Activated T-cell treated with anti-CD3 and anti-CD28 coated beads, Interleukin-2, amount 50 U/mL, for 24 hours (primary cell): Measurements from ENCODE around the gene SLC13A2.
A peak's percentile ranks its signal among the peaks of the same experiment; 100 is the strongest.

Experiments used
- DNase-seq: peaks from one replicate; pipeline ENCODE4 v3.0.0-alpha.2; 2020
- H3K27ac Mint-ChIP-seq: 2 replicates; pipeline ENCODE4 v1.8.0; 2020; ENCODE audit warnings: mild to moderate bottlenecking, mixed read lengths
- H3K27me3 Mint-ChIP-seq: 2 replicates; pipeline ENCODE4 v1.8.0; 2020; ENCODE audit warnings: mixed read lengths
- H3K36me3 Mint-ChIP-seq: 2 replicates; pipeline ENCODE4 v1.8.0; 2020; ENCODE audit warnings: low read depth, mixed read lengths
- H3K4me1 Mint-ChIP-seq: 2 replicates; pipeline ENCODE4 v1.8.0; 2020; ENCODE audit warnings: low read depth, mixed read lengths
- H3K4me3 Mint-ChIP-seq: 2 replicates; pipeline ENCODE4 v1.8.0; 2020; ENCODE audit warnings: mild to moderate bottlenecking, moderate library complexity, mixed read lengths
- H3K9me3 Mint-ChIP-seq: 2 replicates; pipeline ENCODE4 v1.8.0; 2020; ENCODE audit warnings: mixed read lengths

Gene SLC13A2

GRCh38 chr17:28538296-28538895, 65.0 kb downstream of the SLC13A2 start:
- Mint-ChIP-seq H3K4me1 (no peaks in the 10 kb centered on the region), H3K4me3 (no peak overlapping the region), H3K9me3 (no peaks in the 10 kb centered on the region), H3K27ac (no peak overlapping the region), H3K36me3 (no peaks in the 10 kb centered on the region), H3K27me3 (no peaks in the 10 kb centered on the region)
- DNase-seq, result no peak

- Mint-ChIP-seq H3K36me3 (no peaks in the 10 kb centered on the region), H3K27me3 (no peaks in the 10 kb centered on the region)
These were observed 66.8 kb downstream of the SLC13A2 start for GRCh38 chr17:28540231-28540630.

GRCh38 chr17:28541439-28541838, 68.0 kb downstream of the SLC13A2 start:
- peaks cover 4% of the 10 kb centered on the region for H3K36me3 Mint-ChIP-seq
- DNase-seq, result no peak
- H3K4me3 Mint-ChIP-seq, result no peak overlapping the region
- H3K4me1 Mint-ChIP-seq, result no peaks in the 10 kb centered on the region
- H3K27me3 Mint-ChIP-seq, result no peaks in the 10 kb centered on the region
- no peak overlapping the region for H3K27ac Mint-ChIP-seq
- H3K9me3 Mint-ChIP-seq, result no peaks in the 10 kb centered on the region

More at GRCh38 chr17:28540231-28540630, 66.8 kb downstream of the SLC13A2 start:
- no peaks in the 10 kb centered on the region for H3K4me1 Mint-ChIP-seq
- DNase-seq, result no peak
- H3K9me3 Mint-ChIP-seq, result no peaks in the 10 kb centered on the region
- no peak overlapping the region for H3K27ac Mint-ChIP-seq
- no peak overlapping the region for H3K4me3 Mint-ChIP-seq

- Mint-ChIP-seq H3K27ac (no peak overlapping the region), H3K4me3 (no peak overlapping the region), H3K36me3 (peaks cover 18% of the 10 kb centered on the region), H3K27me3 (no peaks in the 10 kb centered on the region), H3K4me1 (peaks cover 20% of the 10 kb centered on the region), H3K9me3 (no peaks in the 10 kb centered on the region)
- no peak for DNase-seq
These were observed 71.1 kb downstream of the SLC13A2 start for GRCh38 chr17:28544402-28545140.

- peaks cover 25% of the 10 kb centered on the region for H3K4me1 Mint-ChIP-seq
- DNase-seq, result no peak
- H3K4me3 Mint-ChIP-seq, result no peak overlapping the region
- H3K9me3 Mint-ChIP-seq, result no peaks in the 10 kb centered on the region
- H3K27me3 Mint-ChIP-seq, result no peaks in the 10 kb centered on the region
- peak overlapping the region; percentile 39 for H3K27ac Mint-ChIP-seq
- H3K36me3 Mint-ChIP-seq, result peaks cover 18% of the 10 kb centered on the region
These were observed 71.7 kb downstream of the SLC13A2 start for GRCh38 chr17:28545141-28545503.

GRCh38 chr17:28545787-28546415, 72.5 kb downstream of the SLC13A2 start:
- Mint-ChIP-seq H3K4me3 (no peak overlapping the region), H3K9me3 (no peaks in the 10 kb centered on the region), H3K27ac (peak overlapping the region; percentile 39), H3K36me3 (peaks cover 18% of the 10 kb centered on the region), H3K27me3 (no peaks in the 10 kb centered on the region), H3K4me1 (peaks cover 33% of the 10 kb centered on the region)
- DNase-seq, result no peak

GRCh38 chr17:28547096-28547622, 73.7 kb downstream of the SLC13A2 start:
- H3K4me1 Mint-ChIP-seq, result peaks cover 44% of the 10 kb centered on the region
- DNase-seq, result no peak
- no peak overlapping the region for H3K4me3 Mint-ChIP-seq
- H3K27ac Mint-ChIP-seq, result peak overlapping the region; percentile 84
- peaks cover 21% of the 10 kb centered on the region for H3K36me3 Mint-ChIP-seq
- no peaks in the 10 kb centered on the region for H3K9me3 Mint-ChIP-seq
- H3K27me3 Mint-ChIP-seq, result no peaks in the 10 kb centered on the region
